Posterior cingulate gyrus (tissue), 11 donors: ENCODE data around the gene KCNMA1.

ENCODE experiments used
- DNase-seq, 10 donors: peaks; one replicate each; pipeline versions ENCODE4 v3.0.0 to v3.0.0-alpha.2; 2020 to 2021; ENCODE audit warnings: mixed read lengths in 3 of 10
- intact Hi-C: fragments of 100-400 bp; cut with DNase I; formaldehyde crosslinking; loops from one replicate; pipeline ENCODE4 v1.15.1; 2023

Gene KCNMA1

GRCh38 chr10:76939933-76940468 is 697.6 kb downstream of the KCNMA1 start:
- DNase-seq = no peak
- intact Hi-C loops = no loop called here

- intact Hi-C loops = no loop called here
Observed at GRCh38 chr10:76937181-76937600, 700.4 kb downstream of the KCNMA1 start.

GRCh38 chr10:76935941-76936613 is 701.5 kb downstream of the KCNMA1 start:
- DNase-seq = no peak
- intact Hi-C loops = no loop called here

More at GRCh38 chr10:76937181-76937600, 700.4 kb downstream of the KCNMA1 start:
- no peak for DNase-seq

- DNase-seq = no peak
- intact Hi-C loops = no loop called here
Observed at GRCh38 chr10:76928565-76928964, 709.0 kb downstream of the KCNMA1 start.

- intact Hi-C loops = no loop called here
- DNase-seq = no peak
Observed at GRCh38 chr10:76925636-76926405, 711.8 kb downstream of the KCNMA1 start.

- intact Hi-C loops = no loop called here
- no peak for DNase-seq
Observed at GRCh38 chr10:76922666-76923065, 714.9 kb downstream of the KCNMA1 start.

GRCh38 chr10:76921383-76922010 is 716.1 kb downstream of the KCNMA1 start:
- DNase-seq = no peak
- intact Hi-C loops = no loop called here

GRCh38 chr10:76920581-76920980 is 717.0 kb downstream of the KCNMA1 start:
- intact Hi-C loops = no loop called here
- DNase-seq = no peak

GRCh38 chr10:76918106-76918505 is 719.5 kb downstream of the KCNMA1 start:
- intact Hi-C loops = no loop called here
- DNase-seq = no peak

- DNase-seq = no peak
Observed at GRCh38 chr10:76917071-76917470, 720.5 kb downstream of the KCNMA1 start.

GRCh38 chr10:76916536-76916935 is 721.1 kb downstream of the KCNMA1 start:
- intact Hi-C loops = no loop called here
- no peak for DNase-seq

More at GRCh38 chr10:76917071-76917470, 720.5 kb downstream of the KCNMA1 start:
- intact Hi-C loops = no loop called here

- DNase-seq = no peak
- intact Hi-C loops = no loop called here
Observed at GRCh38 chr10:76915316-76915715, 722.3 kb downstream of the KCNMA1 start.

- DNase-seq = peak in 4 of 10 donors; percentile 12 to 70 (median 20)
- intact Hi-C loops = no loop called here
Observed at GRCh38 chr10:76911184-76911583, 726.4 kb downstream of the KCNMA1 start.

GRCh38 chr10:76910184-76910962 is 727.2 kb downstream of the KCNMA1 start:
- peak in 1 of 10 donors; percentile 59 for DNase-seq
- intact Hi-C loops = no loop called here

GRCh38 chr10:76906256-76906655 is 731.4 kb downstream of the KCNMA1 start:
- no peak for DNase-seq
- intact Hi-C loops = no loop called here

- no peak for DNase-seq
- intact Hi-C loops = no loop called here
Observed at GRCh38 chr10:76905251-76905650, 732.4 kb downstream of the KCNMA1 start.

GRCh38 chr10:76903387-76903945 is 734.1 kb downstream of the KCNMA1 start:
- DNase-seq = no peak
- intact Hi-C loops = no loop called here

- intact Hi-C loops = no loop called here
- DNase-seq = peak in 1 of 10 donors; percentile 75
Observed at GRCh38 chr10:76902949-76903348, 734.7 kb downstream of the KCNMA1 start.

- no peak for DNase-seq
- intact Hi-C loops = no loop called here
Observed at GRCh38 chr10:76901701-76902100, 735.9 kb downstream of the KCNMA1 start.

- intact Hi-C loops = no loop called here
- DNase-seq = no peak
Observed at GRCh38 chr10:76899490-76899889, 738.1 kb downstream of the KCNMA1 start.
